HG03097 (cell line): ENCODE data around the gene TKT.
A peak's percentile ranks its signal among the peaks of the same experiment; 100 is the strongest.

Experiments
- ATAC-seq: cut with Tn5 transposase; IDR thresholded peaks from one replicate; pipeline ENCODE4 v1.9.1; 2021; ENCODE audit not compliant: unreplicated experiment, low FRiP score

The TKT gene

GRCh38 chr3:53199834-53200233 is 56.0 kb downstream of the TKT start:
- no peak for ATAC-seq

GRCh38 chr3:53198996-53199395 is 56.8 kb downstream of the TKT start:
- no peak for ATAC-seq

GRCh38 chr3:53198256-53198977 is 57.4 kb downstream of the TKT start:
- ATAC-seq: no peak

GRCh38 chr3:53196575-53197407 is 59.0 kb downstream of the TKT start:
- ATAC-seq: no peak

GRCh38 chr3:53195602-53196574 is 59.9 kb downstream of the TKT start:
- ATAC-seq: peak; percentile 49

GRCh38 chr3:53195066-53195450 is 60.8 kb downstream of the TKT start:
- ATAC-seq: no peak

GRCh38 chr3:53194210-53195065 is 61.4 kb downstream of the TKT start:
- ATAC-seq: no peak

GRCh38 chr3:53193466-53194209 is 62.2 kb downstream of the TKT start:
- no peak for ATAC-seq

- ATAC-seq: no peak
Measured at GRCh38 chr3:53192608-53193007, 63.2 kb downstream of the TKT start.

- no peak for ATAC-seq
Measured at GRCh38 chr3:53191836-53192480, 63.9 kb downstream of the TKT start.

- no peak for ATAC-seq
Measured at GRCh38 chr3:53190659-53191058, 65.2 kb downstream of the TKT start.

- no peak for ATAC-seq
Measured at GRCh38 chr3:53189276-53189675, 66.5 kb downstream of the TKT start.

- no peak for ATAC-seq
Measured at GRCh38 chr3:53188720-53189119, 67.1 kb downstream of the TKT start.

- ATAC-seq: no peak
Measured at GRCh38 chr3:53188136-53188685, 67.6 kb downstream of the TKT start.

- ATAC-seq: no peak
Measured at GRCh38 chr3:53187430-53187829, 68.4 kb downstream of the TKT start.

GRCh38 chr3:53186726-53187125 is 69.1 kb downstream of the TKT start:
- ATAC-seq: no peak

GRCh38 chr3:53185761-53186465 is 69.9 kb downstream of the TKT start:
- ATAC-seq: no peak

GRCh38 chr3:53184701-53185100 is 71.1 kb downstream of the TKT start:
- ATAC-seq: no peak
